ENCODE data around the gene CFAP20.
A peak's percentile ranks its signal among the peaks of the same experiment; 100 is the strongest.

Gene CFAP20

DNA sequence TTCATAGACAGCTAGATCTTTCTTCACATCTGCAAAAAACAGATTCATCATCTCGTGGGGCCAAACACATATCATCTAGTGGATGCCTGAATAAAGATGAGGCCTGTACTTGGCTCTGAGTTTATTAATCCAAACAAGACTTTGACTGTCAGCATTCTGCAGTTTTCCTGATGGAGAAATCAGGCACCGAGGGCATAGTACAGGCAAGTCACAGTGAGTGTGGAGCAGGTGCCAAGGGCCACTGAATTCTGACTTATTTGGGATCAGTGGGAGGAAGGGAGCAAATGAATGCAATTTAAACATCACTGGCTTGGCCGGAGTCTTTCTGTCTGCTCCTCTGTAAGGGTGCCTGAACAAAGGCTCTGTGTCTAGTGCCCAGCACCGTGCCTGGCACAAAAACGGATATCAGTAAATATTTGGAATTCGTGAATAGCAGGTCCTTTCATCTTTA lies 975 bp downstream of the CFAP20 start:
- Histone ChIP-seq H3K4ac (ENCODE audit: low read depth in 1 of 2, low read length in 2 of 2) (peak overlapping the region in 1 of 2 experiments; percentile 7), H4K91ac (ENCODE audit: low read length) (no peak overlapping the region), H4K8ac (ENCODE audit: low read length) (no peak overlapping the region), H3K4me3 (ENCODE audit: insufficient read depth in 1 of 2, low read depth in 1 of 2, low read length in 2 of 2) (peak overlapping the region; percentile 28 to 95), H3K23ac (ENCODE audit: low read length in 2 of 2) (no peak overlapping the region), H3K4me1 (ENCODE audit: control insufficient read depth, insufficient read depth, low read depth, low read length) (peaks cover 7% of the 10 kb centered on the region), H3K27ac (ENCODE audit: low read length, poor library complexity, severe bottlenecking) (no peak overlapping the region), H2BK5ac (ENCODE audit: low read depth, low read length, poor library complexity, severe bottlenecking) (no peak overlapping the region), H3K14ac (ENCODE audit: low read length in 2 of 2) (no peak overlapping the region), H3K79me1 (replicated peaks; ENCODE audit: low read length, poor library complexity, severe bottlenecking) (no peaks in the 10 kb centered on the region), H2BK15ac (ENCODE audit: low read depth, poor library complexity, severe bottlenecking) (no peak overlapping the region), H3K36me3 (ENCODE audit: control insufficient read depth in 1 of 2, insufficient read depth in 2 of 2, low read depth in 1 of 2, low read length in 2 of 2) (no peaks in the 10 kb centered on the region), H3K27me3 (ENCODE audit: control insufficient read depth in 1 of 2, insufficient read depth in 1 of 2, low read length in 2 of 2) (no peaks in the 10 kb centered on the region), H3K4me2 (ENCODE audit: low read length, poor library complexity, severe bottlenecking) (peak overlapping the region; percentile 74), H3K9ac (ENCODE audit: low read length) (peak overlapping the region; percentile 95), H2BK120ac (ENCODE audit: low read depth, low read length) (no peak overlapping the region), H2AK5ac (ENCODE audit: low read length, severe bottlenecking) (no peak overlapping the region), H3K18ac (ENCODE audit: low read depth in 1 of 2, low read length in 2 of 2) (no peak overlapping the region), H3K9me3 (ENCODE audit: control insufficient read depth, low read length) (no peaks in the 10 kb centered on the region), H2AFZ (ENCODE audit: low read depth, low read length) (no peak overlapping the region), H2BK12ac (ENCODE audit: low read length in 2 of 2) (no peak overlapping the region)
- DNase-seq, result no peak
- WGBS, result 30% methylated on average over 6 of the region's 6 CpGs

- Histone ChIP-seq H3K14ac (ENCODE audit: low read length in 2 of 2) (no peak overlapping the region), H3K36me3 (ENCODE audit: control insufficient read depth in 1 of 2, insufficient read depth in 2 of 2, low read depth in 1 of 2, low read length in 2 of 2) (no peaks in the 10 kb centered on the region), H4K91ac (ENCODE audit: low read length) (no peak overlapping the region), H4K8ac (ENCODE audit: low read length) (no peak overlapping the region), H2AFZ (ENCODE audit: low read depth, low read length) (no peak overlapping the region), H3K9ac (ENCODE audit: low read length) (peak overlapping the region; percentile 95), H3K4me1 (ENCODE audit: control insufficient read depth, insufficient read depth, low read depth, low read length) (peaks cover 7% of the 10 kb centered on the region), H3K4me2 (ENCODE audit: low read length, poor library complexity, severe bottlenecking) (peak overlapping the region; percentile 59), H2BK15ac (ENCODE audit: low read depth, poor library complexity, severe bottlenecking) (no peak overlapping the region), H3K18ac (ENCODE audit: low read depth in 1 of 2, low read length in 2 of 2) (no peak overlapping the region), H3K27ac (ENCODE audit: low read length, poor library complexity, severe bottlenecking) (no peak overlapping the region), H3K4ac (ENCODE audit: low read depth in 1 of 2, low read length in 2 of 2) (no peak overlapping the region), H3K9me3 (ENCODE audit: control insufficient read depth, low read length) (no peaks in the 10 kb centered on the region), H2AK5ac (ENCODE audit: low read length, severe bottlenecking) (no peak overlapping the region), H2BK120ac (ENCODE audit: low read depth, low read length) (no peak overlapping the region), H3K27me3 (ENCODE audit: control insufficient read depth in 1 of 2, insufficient read depth in 1 of 2, low read length in 2 of 2) (no peaks in the 10 kb centered on the region), H2BK12ac (ENCODE audit: low read length in 2 of 2) (no peak overlapping the region), H2BK5ac (ENCODE audit: low read depth, low read length, poor library complexity, severe bottlenecking) (no peak overlapping the region), H3K23ac (ENCODE audit: low read length in 2 of 2) (no peak overlapping the region), H3K4me3 (ENCODE audit: insufficient read depth in 1 of 2, low read depth in 1 of 2, low read length in 2 of 2) (peak overlapping the region in 1 of 2 experiments; percentile 95), H3K79me1 (replicated peaks; ENCODE audit: low read length, poor library complexity, severe bottlenecking) (no peaks in the 10 kb centered on the region)
- WGBS, result 57% methylated on average over 4 of the region's 4 CpGs
- peak; percentile 34 for DNase-seq
Observed at GRCh38 chr16:58127634-58128033, 1.5 kb downstream of the CFAP20 start.

DNA sequence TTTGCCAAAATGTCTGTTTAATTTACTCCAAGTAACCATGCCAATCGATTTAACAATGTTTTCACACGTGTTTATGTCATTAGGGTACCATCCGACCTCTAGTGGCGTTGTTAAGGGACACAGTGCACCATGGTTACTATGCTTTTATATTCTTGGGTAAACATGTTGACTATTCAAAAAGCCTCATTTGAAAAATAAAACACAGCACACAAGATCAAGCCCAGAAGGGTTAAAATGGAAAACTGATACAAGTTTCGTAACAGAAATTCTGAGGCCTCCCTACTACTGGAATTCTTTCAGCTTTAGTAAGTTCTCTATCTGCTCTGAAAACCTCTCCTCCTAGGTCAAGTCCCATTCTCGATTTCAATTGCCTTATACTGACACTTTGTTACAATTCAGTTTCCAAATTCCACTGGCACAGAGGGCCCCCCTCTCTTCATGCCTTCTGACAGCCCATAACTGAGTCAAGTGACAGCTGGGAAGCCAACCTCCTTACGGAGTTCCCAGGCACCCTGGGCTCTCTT lies 2.1 kb downstream of the CFAP20 start:
- no peaks in the 10 kb centered on the region for H3K79me1 ChIP-seq (replicated peaks; ENCODE audit: low read length, poor library complexity, severe bottlenecking)
- H3K4me1 ChIP-seq (ENCODE audit: control insufficient read depth, insufficient read depth, low read depth, low read length), result peaks cover 7% of the 10 kb centered on the region
- no peak overlapping the region for H2BK15ac ChIP-seq (ENCODE audit: low read depth, poor library complexity, severe bottlenecking)
- H3K9me3 ChIP-seq (ENCODE audit: control insufficient read depth, low read length), result no peaks in the 10 kb centered on the region
- H2BK120ac ChIP-seq (ENCODE audit: low read depth, low read length), result no peak overlapping the region
- H4K91ac ChIP-seq (ENCODE audit: low read length), result no peak overlapping the region
- 38% methylated on average over 5 of the region's 7 CpGs for WGBS
- H2BK12ac ChIP-seq (ENCODE audit: low read length in 2 of 2), result no peak overlapping the region
- no peak overlapping the region for H3K27ac ChIP-seq (ENCODE audit: low read length, poor library complexity, severe bottlenecking)
- no peak overlapping the region for H3K18ac ChIP-seq (ENCODE audit: low read depth in 1 of 2, low read length in 2 of 2)
- H3K14ac ChIP-seq (ENCODE audit: low read length in 2 of 2), result no peak overlapping the region
- no peak overlapping the region for H2AK5ac ChIP-seq (ENCODE audit: low read length, severe bottlenecking)
- no peak overlapping the region for H2AFZ ChIP-seq (ENCODE audit: low read depth, low read length)
- H3K23ac ChIP-seq (ENCODE audit: low read length in 2 of 2), result peak overlapping the region in 1 of 2 experiments; percentile 68
- peak; percentile 69 for DNase-seq
- H3K27me3 ChIP-seq (ENCODE audit: control insufficient read depth in 1 of 2, insufficient read depth in 1 of 2, low read length in 2 of 2), result no peaks in the 10 kb centered on the region
- no peak overlapping the region for H2BK5ac ChIP-seq (ENCODE audit: low read depth, low read length, poor library complexity, severe bottlenecking)
- H3K4me3 ChIP-seq (ENCODE audit: insufficient read depth in 1 of 2, low read depth in 1 of 2, low read length in 2 of 2), result peak overlapping the region in 1 of 2 experiments; percentile 95
- peak overlapping the region; percentile 95 for H3K9ac ChIP-seq (ENCODE audit: low read length)
- H3K4ac ChIP-seq (ENCODE audit: low read depth in 1 of 2, low read length in 2 of 2), result no peak overlapping the region
- H3K4me2 ChIP-seq (ENCODE audit: low read length, poor library complexity, severe bottlenecking), result peak overlapping the region; percentile 59
- H4K8ac ChIP-seq (ENCODE audit: low read length), result no peak overlapping the region
- H3K36me3 ChIP-seq (ENCODE audit: control insufficient read depth in 1 of 2, insufficient read depth in 2 of 2, low read depth in 1 of 2, low read length in 2 of 2), result no peaks in the 10 kb centered on the region

DNA sequence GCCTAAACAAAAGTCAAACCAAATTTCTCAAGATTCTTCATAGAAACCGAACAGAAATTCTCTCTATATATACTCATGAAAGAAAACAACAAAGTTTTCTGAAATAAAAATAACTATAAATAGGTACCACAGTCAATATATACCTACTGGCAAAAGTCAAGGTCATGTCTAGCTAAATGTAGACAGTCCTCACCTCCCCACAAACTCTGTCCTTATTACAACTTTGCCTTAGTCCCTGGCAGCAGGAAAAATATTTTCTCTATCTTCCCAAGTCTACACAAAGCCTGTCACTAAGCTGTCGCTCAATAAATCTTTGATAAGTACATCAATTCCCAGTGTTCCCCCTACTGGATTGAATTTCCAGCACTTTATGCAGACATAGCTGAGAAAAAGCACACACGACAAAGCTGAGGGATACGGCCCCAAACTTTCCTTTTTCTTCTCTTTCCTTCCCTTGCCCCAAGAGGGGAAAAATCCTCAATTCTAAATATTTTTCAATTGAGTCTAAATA lies 2.7 kb downstream of the CFAP20 start:
- no peak for DNase-seq
- no peaks in the 10 kb centered on the region for H3K27me3 ChIP-seq (ENCODE audit: control insufficient read depth in 1 of 2, insufficient read depth in 1 of 2, low read length in 2 of 2)
- H3K4me3 ChIP-seq (ENCODE audit: insufficient read depth in 1 of 2, low read depth in 1 of 2, low read length in 2 of 2), result peak overlapping the region in 1 of 2 experiments; percentile 95
- H2BK5ac ChIP-seq (ENCODE audit: low read depth, low read length, poor library complexity, severe bottlenecking), result no peak overlapping the region
- H3K4ac ChIP-seq (ENCODE audit: low read depth in 1 of 2, low read length in 2 of 2), result no peak overlapping the region
- H3K23ac ChIP-seq (ENCODE audit: low read length in 2 of 2), result no peak overlapping the region
- H3K4me1 ChIP-seq (ENCODE audit: control insufficient read depth, insufficient read depth, low read depth, low read length), result peaks cover 11% of the 10 kb centered on the region
- H2AFZ ChIP-seq (ENCODE audit: low read depth, low read length), result no peak overlapping the region
- no peak overlapping the region for H2BK15ac ChIP-seq (ENCODE audit: low read depth, poor library complexity, severe bottlenecking)
- H3K79me1 ChIP-seq (replicated peaks; ENCODE audit: low read length, poor library complexity, severe bottlenecking), result no peaks in the 10 kb centered on the region
- no peak overlapping the region for H2BK120ac ChIP-seq (ENCODE audit: low read depth, low read length)
- no peak overlapping the region for H4K8ac ChIP-seq (ENCODE audit: low read length)
- no peak overlapping the region for H3K18ac ChIP-seq (ENCODE audit: low read depth in 1 of 2, low read length in 2 of 2)
- H4K91ac ChIP-seq (ENCODE audit: low read length), result no peak overlapping the region
- H3K14ac ChIP-seq (ENCODE audit: low read length in 2 of 2), result no peak overlapping the region
- H3K36me3 ChIP-seq (ENCODE audit: control insufficient read depth in 1 of 2, insufficient read depth in 2 of 2, low read depth in 1 of 2, low read length in 2 of 2), result no peaks in the 10 kb centered on the region
- no peak overlapping the region for H3K27ac ChIP-seq (ENCODE audit: low read length, poor library complexity, severe bottlenecking)
- H3K4me2 ChIP-seq (ENCODE audit: low read length, poor library complexity, severe bottlenecking), result no peak overlapping the region
- no peak overlapping the region for H2BK12ac ChIP-seq (ENCODE audit: low read length in 2 of 2)
- no peaks in the 10 kb centered on the region for H3K9me3 ChIP-seq (ENCODE audit: control insufficient read depth, low read length)
- no peak overlapping the region for H2AK5ac ChIP-seq (ENCODE audit: low read length, severe bottlenecking)
- peak overlapping the region; percentile 95 for H3K9ac ChIP-seq (ENCODE audit: low read length)
- 71% methylated on average over 3 of the region's 4 CpGs for WGBS
